Chondrocyte (in vitro differentiated cells): ENCODE data around the gene POGZ. TPM values are rescaled to one million over a fixed set of nuclear protein-coding genes. Genes with fewer than 3 reads are reported as not detected.

Experiments used
- total RNA-seq: library from RNA; stranded (reverse); gene quantifications from 3 replicates; pipeline ENCODE4 v1.2.1, GENCODE V29; 2021

The POGZ gene
- total RNA-seq, 1 donor from 2014 or later, result 65.0 TPM

Other genes with a start within 250 kb of the POGZ start
- gene PSMD4, start 204.8 kb downstream of the POGZ start, total RNA-seq, result 111 to 144 TPM (median 113 TPM) in 3 replicates
- gene ZNF687, start 177.2 kb downstream of the POGZ start, total RNA-seq, result 17.5 to 19.3 TPM (median 18.6 TPM) in 3 replicates
- 51.4 to 73.2 TPM (median 54.7 TPM) in 3 replicates for gene PI4KB, start 132.1 kb downstream of the POGZ start, total RNA-seq
- gene RFX5, start 112.2 kb downstream of the POGZ start, total RNA-seq, result 30.0 to 64.7 TPM (median 31.8 TPM) in 3 replicates
- gene SELENBP1, start 86.8 kb downstream of the POGZ start, total RNA-seq, result 5.7 to 11.1 TPM (median 8.9 TPM) in 3 replicates
- gene PSMB4, start 59.9 kb downstream of the POGZ start, total RNA-seq, result 229 to 257 TPM (median 236 TPM) in 3 replicates
- 0.95 to 1.2 TPM (median 1.0 TPM) in 3 replicates for gene CGN, start 51.9 kb upstream of the POGZ start, total RNA-seq
- 15.2 to 33.0 TPM (median 30.5 TPM) in 3 replicates for gene TUFT1, start 80.8 kb upstream of the POGZ start, total RNA-seq
- 39.0 to 39.5 TPM (median 39.3 TPM) in 3 replicates for gene SNX27, start 152.6 kb upstream of the POGZ start, total RNA-seq